Medulla oblongata (tissue), 1 donor: Measurements from ENCODE around the gene LRRC14B.
A peak's percentile ranks its signal among the peaks of the same experiment; 100 is the strongest.

Experiments
- DNase-seq: peaks from one replicate; pipeline ENCODE4 v3.0.0-alpha.2; 2015; ENCODE audit errors: extremely low spot score

Gene LRRC14B

GRCh38 chr5:191036-191948, at the start of gene LRRC14B:
TSS of gene LRRC14B (plus strand) at chr5:191495. CDS start at chr5:191539, 44 bp downstream.
- DNase-seq, result peak; percentile 62

- no peak for DNase-seq
These were observed 49.5 kb upstream of the LRRC14B start for GRCh38 chr5:141761-142160.

- no peak for DNase-seq
These were observed 49.0 kb upstream of the LRRC14B start for GRCh38 chr5:142246-142810.

- DNase-seq, result no peak
These were observed 48.3 kb upstream of the LRRC14B start for GRCh38 chr5:143041-143440.

GRCh38 chr5:144941-145340, 46.4 kb upstream of the LRRC14B start:
- DNase-seq, result no peak

GRCh38 chr5:145585-146323, 45.5 kb upstream of the LRRC14B start:
- no peak for DNase-seq

- DNase-seq, result no peak
These were observed 43.5 kb upstream of the LRRC14B start for GRCh38 chr5:147751-148150.

GRCh38 chr5:149745-150485, 41.4 kb upstream of the LRRC14B start:
- no peak for DNase-seq

GRCh38 chr5:150746-151145, 40.5 kb upstream of the LRRC14B start:
- DNase-seq, result no peak

- no peak for DNase-seq
These were observed 39.2 kb upstream of the LRRC14B start for GRCh38 chr5:152077-152476.

- no peak for DNase-seq
These were observed 38.0 kb upstream of the LRRC14B start for GRCh38 chr5:153256-153655.

- DNase-seq, result no peak
These were observed 37.1 kb upstream of the LRRC14B start for GRCh38 chr5:154236-154635.

- DNase-seq, result no peak
These were observed 36.5 kb upstream of the LRRC14B start for GRCh38 chr5:154826-155225.

GRCh38 chr5:155651-156410, 35.5 kb upstream of the LRRC14B start:
- no peak for DNase-seq

GRCh38 chr5:156411-157072, 34.8 kb upstream of the LRRC14B start:
- DNase-seq, result no peak

GRCh38 chr5:157126-157715, 34.1 kb upstream of the LRRC14B start:
- no peak for DNase-seq

GRCh38 chr5:157801-158200, 33.5 kb upstream of the LRRC14B start:
- no peak for DNase-seq

GRCh38 chr5:158807-159447, 32.4 kb upstream of the LRRC14B start:
- no peak for DNase-seq

- DNase-seq, result no peak
These were observed 31.7 kb upstream of the LRRC14B start for GRCh38 chr5:159448-160172.
